ENCODE measurements around the gene ADAMTSL2.

ADAMTSL2 gene

GRCh38 chr9:133490865-133491655 lies 43.4 kb upstream of the ADAMTSL2 start:
- Histone ChIP-seq H4K20me1 (ENCODE audit: control insufficient read depth, insufficient read depth, low read depth, low read length) (no peaks in the 10 kb centered on the region), H3K36me3 (ENCODE audit: control insufficient read depth, low read length) (no peaks in the 10 kb centered on the region), H3K4me1 (ENCODE audit: control insufficient read depth, low read length) (peaks cover 3% of the 10 kb centered on the region), H3K79me2 (ENCODE audit: control insufficient read depth, low read length) (no peaks in the 10 kb centered on the region), H3F3A (ENCODE audit: control insufficient read depth, insufficient read depth) (no peaks in the 10 kb centered on the region), H3K27ac (ENCODE audit: low read depth, low read length) (no peak overlapping the region), H3K4me3 (ENCODE audit: low read length) (no peak overlapping the region), H3K27me3 (ENCODE audit: control insufficient read depth, low read length) (peaks cover 7% of the 10 kb centered on the region; the same call in 1 of the 2 replicates), H3K9me2 (replicated peaks; ENCODE audit: control insufficient read depth, low read length) (no peaks in the 10 kb centered on the region), H3K4me2 (ENCODE audit: low read length) (no peak overlapping the region), H3K9me3 (ENCODE audit: control insufficient read depth, insufficient read depth, low read length) (no peaks in the 10 kb centered on the region)
- TF ChIP-seq EZH2phosphoT487 (IDR thresholded peaks at IDR 0.05; ENCODE audit: borderline replicate concordance, low read length) (no peak), CTCF (IDR thresholded peaks at IDR 0.05; ENCODE audit: low read depth, low read length, poor library complexity, severe bottlenecking) (no peak)

- H3K79me2 ChIP-seq (ENCODE audit: control insufficient read depth, low read length), result no peaks in the 10 kb centered on the region
- H3K4me3 ChIP-seq (ENCODE audit: low read length), result no peak overlapping the region
- H3K9me2 ChIP-seq (replicated peaks; ENCODE audit: control insufficient read depth, low read length), result no peaks in the 10 kb centered on the region
- H3K4me2 ChIP-seq (ENCODE audit: low read length), result no peak overlapping the region
- H3K4me1 ChIP-seq (ENCODE audit: control insufficient read depth, low read length), result no peaks in the 10 kb centered on the region
- no peak overlapping the region for H3K27ac ChIP-seq (ENCODE audit: low read depth, low read length)
- TF ChIP-seq EZH2phosphoT487 (IDR thresholded peaks at IDR 0.05; ENCODE audit: borderline replicate concordance, low read length), result no peak
- TF ChIP-seq CTCF (IDR thresholded peaks at IDR 0.05; ENCODE audit: low read depth, low read length, poor library complexity, severe bottlenecking), result no peak
- H4K20me1 ChIP-seq (ENCODE audit: control insufficient read depth, insufficient read depth, low read depth, low read length), result no peaks in the 10 kb centered on the region
- no peaks in the 10 kb centered on the region for H3F3A ChIP-seq (ENCODE audit: control insufficient read depth, insufficient read depth)
- peaks cover 7% of the 10 kb centered on the region; the same call in 1 of the 2 replicates for H3K27me3 ChIP-seq (ENCODE audit: control insufficient read depth, low read length)
- H3K36me3 ChIP-seq (ENCODE audit: control insufficient read depth, low read length), result no peaks in the 10 kb centered on the region
- no peaks in the 10 kb centered on the region for H3K9me3 ChIP-seq (ENCODE audit: control insufficient read depth, insufficient read depth, low read length)
Observed at GRCh38 chr9:133491656-133491925, 42.9 kb upstream of the ADAMTSL2 start.

- no peaks in the 10 kb centered on the region for H3K9me3 ChIP-seq (ENCODE audit: control insufficient read depth, insufficient read depth, low read length)
- no peaks in the 10 kb centered on the region for H3F3A ChIP-seq (ENCODE audit: control insufficient read depth, insufficient read depth)
- TF ChIP-seq CTCF (IDR thresholded peaks at IDR 0.05; ENCODE audit: low read depth, low read length, poor library complexity, severe bottlenecking), result no peak
- TF ChIP-seq EZH2phosphoT487 (IDR thresholded peaks at IDR 0.05; ENCODE audit: borderline replicate concordance, low read length), result no peak
- H3K9me2 ChIP-seq (replicated peaks; ENCODE audit: control insufficient read depth, low read length), result no peaks in the 10 kb centered on the region
- H3K27ac ChIP-seq (ENCODE audit: low read depth, low read length), result no peak overlapping the region
- no peaks in the 10 kb centered on the region for H3K36me3 ChIP-seq (ENCODE audit: control insufficient read depth, low read length)
- H3K4me1 ChIP-seq (ENCODE audit: control insufficient read depth, low read length), result no peaks in the 10 kb centered on the region
- H3K79me2 ChIP-seq (ENCODE audit: control insufficient read depth, low read length), result no peaks in the 10 kb centered on the region
- H4K20me1 ChIP-seq (ENCODE audit: control insufficient read depth, insufficient read depth, low read depth, low read length), result no peaks in the 10 kb centered on the region
- H3K4me2 ChIP-seq (ENCODE audit: low read length), result no peak overlapping the region
- no peak overlapping the region for H3K4me3 ChIP-seq (ENCODE audit: low read length)
- peaks cover 7% of the 10 kb centered on the region; the same call in 1 of the 2 replicates for H3K27me3 ChIP-seq (ENCODE audit: control insufficient read depth, low read length)
Observed at GRCh38 chr9:133492061-133493021, 42.2 kb upstream of the ADAMTSL2 start.

Measured in DOHH2 (cell line).